GM10248 (cell line): ENCODE results near the gene NDP.

Experiments used
- CTCF ChIA-PET: fragments of 300-600 bp; sonication (Branson Sonifier 250); formaldehyde crosslinking; extraction: SDS; loops from one replicate; lab custom pipeline; 2021; ENCODE audit warnings: antibody characterized with exemption; lab: Yijun Ruan, JAX
- POLR2A ChIA-PET: fragments of 350-650 bp; sonication (Branson Sonifier 250); formaldehyde crosslinking; extraction: SDS; loops from one replicate; lab custom pipeline; 2020; ENCODE audit warnings: antibody characterized with exemption; lab: Yijun Ruan, JAX
- DNase-seq: peaks from one replicate; pipeline ENCODE4 v3.0.0; 2012; ENCODE audit errors: extremely low spot score
- CTCF ChIP-seq: IDR thresholded peaks from 2 replicates; pipeline ENCODE4 v1.5.1; 2012; ENCODE audit warnings: mild to moderate bottlenecking, low read depth; ENCODE audit errors: extremely low read depth, missing control alignments, control extremely low read depth

NDP gene

DNA sequence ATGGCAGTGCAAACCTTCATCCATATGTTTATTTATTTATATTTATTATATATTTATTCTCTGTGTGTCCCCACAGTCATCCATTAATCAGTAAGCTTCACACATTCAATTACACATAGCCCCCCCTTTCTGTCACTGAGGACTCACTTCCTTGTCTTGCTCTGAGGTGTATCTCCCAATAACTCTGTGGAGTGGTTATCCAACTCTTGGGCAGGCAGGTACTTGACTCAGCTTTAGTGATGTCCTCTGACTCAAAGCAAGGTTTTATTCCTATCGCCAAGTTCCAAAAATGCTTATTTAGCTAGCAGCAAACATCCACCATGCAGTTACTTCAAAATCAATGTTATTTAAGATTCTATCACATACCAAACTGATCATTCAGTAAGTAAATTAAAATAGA, 25.2 kb upstream of the NDP start:
- DNase-seq, result no peak
- POLR2A ChIA-PET, result no interaction called here
- CTCF ChIA-PET, result no interaction called here
- TF ChIP-seq CTCF, result no peak

DNA sequence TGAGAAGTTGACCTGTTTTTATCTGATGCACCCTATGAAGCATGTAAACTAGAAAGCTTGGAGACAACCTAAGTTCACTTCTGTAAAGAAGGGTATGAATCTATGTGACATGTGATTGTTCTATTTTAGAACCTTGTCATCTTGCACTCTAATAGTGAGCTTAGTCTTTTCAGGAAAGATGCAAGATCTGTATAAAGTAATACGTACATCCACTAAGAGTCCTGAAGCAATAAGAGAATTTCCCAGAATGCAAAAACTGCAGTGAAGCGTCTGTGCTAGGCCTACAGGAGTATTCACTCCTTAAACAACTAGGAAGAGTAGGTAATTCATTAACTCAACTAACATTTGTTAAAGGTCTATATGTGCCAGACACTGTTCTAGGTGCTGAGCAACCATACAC, 23.3 kb upstream of the NDP start:
- no peak for TF ChIP-seq CTCF
- ChIA-PET CTCF (no interaction called here), POLR2A (no interaction called here)
- no peak for DNase-seq

GRCh38 chrX:43986083-43986482, 12.9 kb upstream of the NDP start:
- CTCF ChIA-PET, result no interaction called here

GRCh38 chrX:43985511-43985910, 12.3 kb upstream of the NDP start:
- no peak for DNase-seq
- no peak for TF ChIP-seq CTCF
- ChIA-PET CTCF (no interaction called here), POLR2A (no interaction called here)

More at GRCh38 chrX:43986083-43986482, 12.9 kb upstream of the NDP start:
- DNase-seq, result no peak
- POLR2A ChIA-PET, result no interaction called here
- no peak for TF ChIP-seq CTCF

- POLR2A ChIA-PET, result no interaction called here
- no peak for TF ChIP-seq CTCF
- no peak for DNase-seq
- CTCF ChIA-PET, result no interaction called here
Observed at GRCh38 chrX:43978226-43978625, 5.0 kb upstream of the NDP start.

DNA sequence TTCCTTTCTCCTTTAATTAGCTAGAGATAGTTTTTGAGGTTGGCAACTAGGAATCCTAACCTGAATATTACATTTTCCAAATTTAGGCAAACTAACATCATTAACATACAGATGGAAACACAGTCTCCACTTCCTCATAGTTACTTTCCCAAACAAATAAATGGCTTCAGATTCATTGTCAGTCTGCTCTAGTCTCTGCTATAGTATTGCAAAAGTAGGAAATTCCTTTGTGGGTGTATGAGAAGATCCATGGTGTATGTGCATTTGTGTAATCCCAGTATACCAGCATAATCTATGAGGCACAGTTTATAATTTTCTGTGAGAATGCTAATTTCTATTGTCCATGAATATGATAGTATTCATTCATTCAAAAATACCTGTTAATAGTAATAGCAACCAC, 3.0 kb upstream of the NDP start:
- CTCF ChIA-PET, result no interaction called here
- TF ChIP-seq CTCF, result no peak
- no peak for DNase-seq
- POLR2A ChIA-PET, result no interaction called here

GRCh38 chrX:43975796-43976195, 2.6 kb upstream of the NDP start:
- CTCF ChIA-PET, result no interaction called here
- DNase-seq, result no peak
- no peak for TF ChIP-seq CTCF
- POLR2A ChIA-PET, result no interaction called here
